ENCODE results near the gene ARSA. TPM values are rescaled to one million over a fixed set of nuclear protein-coding genes. Genes with fewer than 3 reads are reported as not detected.

Gene ARSA
- polyA plus RNA-seq, 3 donors, result 11.9 to 85.2 (median 12.1) TPM

- H3K4me1 ChIP-seq (ENCODE audit: control insufficient read depth in 1 of 2, insufficient read depth in 2 of 2, low read length in 2 of 2), result peaks cover 12 to 14% of the 10 kb centered on the region in 2 donors
- no peaks in the 10 kb centered on the region for H4K20me1 ChIP-seq (ENCODE audit: insufficient read depth, low read length)
- H3K27me3 ChIP-seq (ENCODE audit: control insufficient read depth in 2 of 2, insufficient read depth in 2 of 2, low read length in 2 of 2), result peaks cover 18 to 43% of the 10 kb centered on the region in 2 donors
- H3K4me2 ChIP-seq (replicated peaks; ENCODE audit: extremely low read depth, low read length, poor library complexity, severe bottlenecking), result no peak overlapping the region
- no peak for DNase-seq
- H3K4me3 Mint-ChIP-seq, result peak overlapping the region in 1 of 2 donors; percentile 54
- H3K79me2 ChIP-seq (ENCODE audit: insufficient read depth, low read length), result no peaks in the 10 kb centered on the region
- H3K27me3 Mint-ChIP-seq (ENCODE audit: low read depth in 3 of 3), result peaks cover 39 to 49% (median 47%) of the 10 kb centered on the region in 3 donors
- WGBS (ENCODE audit: insufficient coverage), result 87% methylated on average over 9 of the region's 14 CpGs
- H3K9ac ChIP-seq (ENCODE audit: insufficient read depth, low read length, poor library complexity, severe bottlenecking), result no peak overlapping the region
- H3K36me3 Mint-ChIP-seq, result peaks cover 0 to 4% of the 10 kb centered on the region in 2 donors
- H2AFZ ChIP-seq (ENCODE audit: insufficient read depth, low read depth, low read length, poor library complexity, severe bottlenecking), result no peak overlapping the region
- no peak overlapping the region for H3K4me3 ChIP-seq (replicated peaks in 1 of 3; ENCODE audit: low read depth in 2 of 3, low read length in 3 of 3)
- intact Hi-C loops (cut with micrococcal nuclease), result no loop called here
- no peak overlapping the region for H3K27ac Mint-ChIP-seq
- no peaks in the 10 kb centered on the region for H3K36me3 ChIP-seq (replicated peaks in 1 of 2; ENCODE audit: control insufficient read depth in 1 of 2, insufficient read depth in 2 of 2, low read length in 2 of 2)
- TF ChIP-seq CTCF (IDR thresholded peaks at IDR 0.05), result no peak
- H3K9me3 Mint-ChIP-seq, result peaks cover 0 to 18% (median 13%) of the 10 kb centered on the region in 7 donors
- H3K9me3 ChIP-seq (replicated peaks in 1 of 2; ENCODE audit: control insufficient read depth in 1 of 2, insufficient read depth in 1 of 2, low read length in 2 of 2), result peaks cover 7 to 16% of the 10 kb centered on the region in 2 donors
- H3K4me1 Mint-ChIP-seq, result peaks cover 13% of the 10 kb centered on the region
- H3K27ac ChIP-seq (ENCODE audit: low read depth in 1 of 2, low read length in 2 of 2), result no peak overlapping the region
Observed at GRCh38 chr22:50676180-50676636, 48.3 kb upstream of the ARSA start.

- H3K4me1 ChIP-seq (ENCODE audit: control insufficient read depth in 1 of 2, insufficient read depth in 2 of 2, low read length in 2 of 2), result peaks cover 12 to 14% of the 10 kb centered on the region in 2 donors
- no peak overlapping the region for H3K4me3 ChIP-seq (replicated peaks in 1 of 3; ENCODE audit: low read depth in 2 of 3, low read length in 3 of 3)
- no peaks in the 10 kb centered on the region for H4K20me1 ChIP-seq (ENCODE audit: insufficient read depth, low read length)
- Mint-ChIP-seq H3K9me3 (peaks cover 0 to 16% (median 10%) of the 10 kb centered on the region in 7 donors), H3K4me3 (peak overlapping the region in 1 of 2 donors; percentile 54), H3K4me1 (peaks cover 13% of the 10 kb centered on the region), H3K27ac (no peak overlapping the region), H3K36me3 (peaks cover 0 to 5% of the 10 kb centered on the region in 2 donors), H3K27me3 (ENCODE audit: low read depth in 3 of 3) (peaks cover 44 to 55% (median 52%) of the 10 kb centered on the region in 3 donors)
- H3K79me2 ChIP-seq (ENCODE audit: insufficient read depth, low read length), result no peaks in the 10 kb centered on the region
- H3K36me3 ChIP-seq (replicated peaks in 1 of 2; ENCODE audit: control insufficient read depth in 1 of 2, insufficient read depth in 2 of 2, low read length in 2 of 2), result no peaks in the 10 kb centered on the region
- TF ChIP-seq CTCF (IDR thresholded peaks at IDR 0.05), result no peak
- no peak overlapping the region for H3K4me2 ChIP-seq (replicated peaks; ENCODE audit: extremely low read depth, low read length, poor library complexity, severe bottlenecking)
- DNase-seq, result no peak
- H3K27me3 ChIP-seq (ENCODE audit: control insufficient read depth in 2 of 2, insufficient read depth in 2 of 2, low read length in 2 of 2), result peaks cover 18 to 48% of the 10 kb centered on the region in 2 donors
- H3K9ac ChIP-seq (ENCODE audit: insufficient read depth, low read length, poor library complexity, severe bottlenecking), result no peak overlapping the region
- intact Hi-C loops (cut with micrococcal nuclease), result no loop called here
- 87% methylated on average over 7 of the region's 9 CpGs for WGBS (ENCODE audit: insufficient coverage)
- H3K27ac ChIP-seq (ENCODE audit: low read depth in 1 of 2, low read length in 2 of 2), result no peak overlapping the region
- H3K9me3 ChIP-seq (replicated peaks in 1 of 2; ENCODE audit: control insufficient read depth in 1 of 2, insufficient read depth in 1 of 2, low read length in 2 of 2), result peaks cover 3 to 16% of the 10 kb centered on the region in 2 donors
- no peak overlapping the region for H2AFZ ChIP-seq (ENCODE audit: insufficient read depth, low read depth, low read length, poor library complexity, severe bottlenecking)
Observed at GRCh38 chr22:50675553-50676179, 47.7 kb upstream of the ARSA start.

Measured in CD14-positive monocyte (primary cell).